CD4-positive, alpha-beta T cell treated with Interleukin-1 beta for 1 hour (primary cell): ENCODE measurements around the gene MIER2.
"Not testable (repeated sequence)": the region's sequence is repeated elsewhere in the genome, so short reads cannot be mapped to it uniquely, and the experiment has no call there.

ENCODE experiments used
- DNase-seq, 2 donors: peaks; one replicate each; pipeline ENCODE4 v3.0.0-alpha.2; 2020 to 2022

Gene MIER2, protein sequence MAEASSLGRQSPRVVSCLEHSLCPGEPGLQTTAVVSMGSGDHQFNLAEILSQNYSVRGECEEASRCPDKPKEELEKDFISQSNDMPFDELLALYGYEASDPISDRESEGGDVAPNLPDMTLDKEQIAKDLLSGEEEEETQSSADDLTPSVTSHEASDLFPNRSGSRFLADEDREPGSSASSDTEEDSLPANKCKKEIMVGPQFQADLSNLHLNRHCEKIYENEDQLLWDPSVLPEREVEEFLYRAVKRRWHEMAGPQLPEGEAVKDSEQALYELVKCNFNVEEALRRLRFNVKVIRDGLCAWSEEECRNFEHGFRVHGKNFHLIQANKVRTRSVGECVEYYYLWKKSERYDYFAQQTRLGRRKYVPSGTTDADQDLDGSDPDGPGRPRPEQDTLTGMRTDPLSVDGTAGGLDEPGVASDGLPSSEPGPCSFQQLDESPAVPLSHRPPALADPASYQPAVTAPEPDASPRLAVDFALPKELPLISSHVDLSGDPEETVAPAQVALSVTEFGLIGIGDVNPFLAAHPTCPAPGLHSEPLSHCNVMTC

DNA sequence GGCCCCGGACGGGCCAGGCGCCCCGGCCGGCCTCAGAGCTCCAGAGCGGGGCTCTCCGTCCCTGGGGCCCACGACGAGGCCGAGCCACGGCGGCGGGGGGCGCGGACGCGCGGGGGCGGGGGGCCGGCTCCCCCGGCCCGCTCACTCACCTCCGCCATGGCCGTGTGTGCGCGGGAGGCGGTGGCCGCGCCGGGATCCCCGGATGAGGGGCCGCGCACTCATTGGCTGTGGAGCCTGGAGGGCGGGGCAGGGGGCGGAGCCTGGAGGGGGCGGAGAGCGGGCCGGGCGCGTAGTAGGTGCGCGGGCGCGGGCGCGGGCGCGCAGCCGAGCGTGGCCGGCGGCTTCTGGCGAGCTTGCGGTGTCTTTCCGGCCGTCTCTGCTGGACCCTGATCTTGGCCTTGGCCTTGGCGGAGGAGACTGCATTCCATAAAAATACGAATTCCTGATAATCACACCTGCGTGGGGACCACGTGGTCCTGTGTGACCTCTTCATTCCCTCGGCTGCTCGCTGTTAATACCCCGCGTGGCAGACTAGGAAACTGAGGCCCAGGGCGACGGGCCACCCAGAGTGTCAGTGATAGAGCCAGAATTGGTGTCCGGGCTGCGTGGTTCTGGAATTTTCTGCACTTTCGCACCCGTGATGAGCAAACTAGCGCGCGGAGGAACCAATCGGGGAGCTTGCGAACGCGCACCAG, at the start of gene MIER2:
TSS of gene MIER2 (minus strand) at position 172 of the 695 bp plus-strand sequence. CDS start at position 158, 14 bp downstream.
- DNase-seq, result peak; percentile 89 to 95

DNA sequence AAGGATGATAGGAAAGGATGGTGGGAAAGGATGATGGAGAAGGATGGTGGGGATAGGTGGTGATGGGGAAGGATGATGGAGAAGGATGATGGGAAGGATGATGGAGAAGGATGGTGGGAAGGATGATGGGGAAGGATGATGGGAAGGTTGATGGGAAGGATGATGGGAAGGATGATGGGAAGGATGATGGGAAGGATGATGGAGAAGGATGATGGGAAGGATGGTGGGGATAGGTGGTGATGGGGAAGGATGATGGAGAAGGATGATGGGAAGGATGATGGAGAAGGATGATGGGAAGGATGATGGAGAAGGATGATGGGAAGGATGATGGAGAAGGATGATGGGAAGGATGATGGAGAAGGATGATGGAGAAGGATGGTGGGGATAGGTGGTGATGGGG, 49.0 kb upstream of the MIER2 start:
- not testable (repeated sequence) for DNase-seq

DNA sequence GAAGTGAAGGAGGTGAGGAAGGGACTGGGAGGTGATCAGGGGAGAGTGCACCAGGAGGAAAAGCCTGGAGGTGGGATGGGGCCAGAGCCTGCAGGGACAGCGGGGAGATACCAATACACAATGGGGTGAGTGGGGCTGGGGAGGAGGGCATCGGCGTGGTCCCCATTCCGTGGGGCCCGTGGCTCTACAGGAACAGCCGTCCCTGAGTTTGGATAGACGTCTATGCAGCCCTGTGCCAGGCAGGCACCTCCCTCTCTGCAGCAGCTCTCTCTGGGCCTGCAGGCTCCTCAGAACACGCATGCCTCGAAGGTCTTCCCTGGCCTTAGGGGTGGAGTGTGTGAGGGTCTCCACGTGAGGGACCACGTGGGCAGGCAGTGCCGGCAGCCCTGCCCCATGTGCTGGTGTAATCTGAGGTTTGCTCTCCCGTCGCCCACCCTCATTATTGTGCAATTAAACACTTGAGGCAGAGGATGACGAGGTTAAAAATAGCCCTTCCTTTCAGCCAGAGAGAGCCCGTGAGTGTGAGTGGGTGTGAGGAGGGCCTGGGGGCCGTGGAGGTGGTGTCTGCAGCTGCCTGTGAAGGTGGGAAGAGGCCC, 47.9 kb upstream of the MIER2 start:
- no peak for DNase-seq

DNA sequence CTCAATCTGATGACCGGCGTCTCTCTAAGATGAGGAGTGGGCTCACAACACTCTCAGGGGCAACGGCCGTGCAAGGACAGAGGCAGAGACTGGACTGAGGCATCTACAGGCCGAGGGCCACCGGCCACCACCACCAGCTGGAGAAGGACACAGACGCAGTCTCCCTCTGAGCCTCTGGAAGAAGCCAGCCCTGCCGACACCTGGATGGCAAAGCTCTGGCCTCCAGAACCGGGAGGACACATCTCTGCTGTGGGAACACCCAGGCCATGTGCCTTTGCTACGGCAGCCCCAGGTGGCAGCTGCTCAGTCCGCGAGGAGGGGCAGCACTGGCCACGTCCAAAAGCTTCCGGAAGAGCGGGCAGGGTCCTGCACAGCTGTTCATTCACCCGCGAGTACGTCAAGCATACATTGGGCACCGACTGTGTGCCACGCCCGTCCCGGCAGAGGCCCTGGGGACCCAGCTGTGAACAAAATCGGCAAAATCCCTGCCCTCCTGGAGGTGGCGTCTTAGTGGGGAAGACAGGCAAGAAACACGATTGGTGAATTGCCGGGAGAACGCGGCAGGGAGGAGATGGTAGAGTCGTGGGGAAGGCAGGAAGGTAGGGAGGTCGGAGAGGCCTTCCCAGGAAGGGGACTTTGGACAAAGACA, 47.3 kb upstream of the MIER2 start:
- DNase-seq, result no peak

DNA sequence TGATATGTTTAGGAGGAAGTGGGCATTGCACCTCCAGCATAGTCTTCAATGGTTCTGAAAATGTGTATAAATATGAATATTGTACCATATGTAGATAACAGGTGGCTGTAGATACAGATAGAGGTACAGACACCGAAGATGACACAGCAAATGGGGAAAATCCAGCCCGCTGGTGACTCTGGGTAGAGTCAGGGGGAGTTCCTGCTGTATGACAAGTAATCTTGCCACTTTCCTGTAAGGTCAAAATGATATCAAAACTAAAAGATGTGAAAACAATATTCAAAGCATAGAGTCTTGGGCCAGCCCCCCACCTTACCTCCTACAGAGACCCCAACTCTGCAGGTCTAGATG, 46.6 kb upstream of the MIER2 start:
- DNase-seq, result no peak

DNA sequence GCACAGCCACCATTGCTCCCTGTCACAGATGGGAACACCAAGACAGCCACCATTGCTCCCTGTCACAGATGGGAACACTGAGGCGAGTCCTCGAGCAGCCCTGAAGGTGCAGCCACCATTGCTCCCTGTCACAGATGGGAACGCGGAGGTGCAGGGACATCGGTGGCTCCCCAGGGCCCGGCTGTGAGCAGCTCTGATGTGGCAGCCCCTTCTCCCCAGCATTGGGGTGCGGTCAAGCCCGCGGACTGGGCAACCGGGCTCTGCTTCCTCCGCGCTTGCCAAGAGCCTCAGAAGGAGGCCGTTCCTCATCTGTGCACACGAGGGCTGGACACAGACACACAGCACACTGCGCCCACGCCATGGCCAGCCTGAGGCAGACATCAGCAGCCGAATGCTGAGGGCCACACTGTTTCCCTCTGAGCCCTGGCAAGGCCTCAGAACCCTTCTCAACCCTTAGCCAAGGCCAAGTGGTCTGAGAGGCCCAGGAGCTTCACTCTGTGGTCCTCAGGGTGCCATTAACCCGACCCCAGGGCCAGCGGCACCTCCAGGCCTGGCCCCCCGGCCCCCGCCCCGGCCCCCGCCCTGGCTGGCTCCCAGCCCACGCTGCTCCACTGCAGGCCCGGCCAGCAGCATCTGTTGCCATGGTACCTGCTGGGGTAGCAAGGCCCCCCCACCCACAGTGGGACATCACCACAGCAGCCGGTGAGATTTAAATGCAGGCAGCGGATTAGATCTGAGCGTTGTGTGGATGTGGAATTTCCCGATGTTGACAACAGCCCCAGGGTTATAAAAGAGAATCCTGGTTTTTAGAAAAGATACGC, 46.0 kb upstream of the MIER2 start:
- DNase-seq, result no peak

DNA sequence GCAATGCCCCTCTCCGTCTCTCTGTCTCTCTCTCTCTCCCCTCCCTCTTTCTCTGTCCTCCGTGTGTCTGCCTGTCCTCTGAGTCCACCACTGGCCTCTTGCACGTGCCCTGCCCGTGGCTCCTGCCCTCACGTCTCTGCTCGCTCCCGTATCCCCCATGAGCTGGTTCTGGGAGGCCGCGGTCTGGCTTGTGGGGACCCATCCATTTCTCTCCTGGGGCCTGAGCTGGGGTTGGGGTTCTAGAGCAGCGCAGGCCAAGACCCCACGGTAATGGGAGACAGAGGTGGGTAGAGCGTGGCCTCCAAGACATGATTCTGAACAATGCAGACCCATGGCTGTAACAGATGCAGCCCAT, 45.3 kb upstream of the MIER2 start:
- no peak for DNase-seq

DNA sequence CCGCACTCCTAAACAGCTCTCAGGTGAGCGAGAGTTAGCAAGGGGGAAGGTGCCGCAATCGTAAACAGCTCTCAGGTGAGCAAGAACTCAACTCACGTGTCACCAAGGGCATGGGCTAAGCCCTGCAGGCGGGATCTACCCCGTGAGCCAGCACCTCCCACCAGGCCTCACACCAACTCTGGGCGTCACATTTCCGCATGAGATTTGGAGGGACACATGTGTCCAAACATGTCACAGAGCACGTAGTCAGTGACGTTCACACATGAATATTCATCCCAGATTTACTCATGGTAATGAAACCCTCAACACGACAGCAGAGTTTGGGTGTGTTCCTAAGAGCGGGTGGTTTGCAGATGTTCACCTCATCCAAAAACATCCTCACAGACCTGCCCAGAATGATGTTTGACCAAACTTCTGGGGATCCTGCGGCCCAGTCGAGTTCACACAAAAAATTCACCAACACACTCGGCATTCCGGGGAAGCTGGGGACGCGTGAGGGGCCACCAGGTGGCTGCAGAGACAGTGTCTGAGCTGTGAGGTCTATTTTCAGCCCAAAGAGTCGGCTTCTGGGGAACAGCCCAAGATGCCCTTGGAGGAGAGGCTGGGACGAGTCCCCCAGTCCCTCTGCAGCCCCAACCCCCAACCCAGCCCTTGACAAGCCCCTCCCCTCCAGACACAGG, 44.8 kb upstream of the MIER2 start:
- no peak for DNase-seq

DNA sequence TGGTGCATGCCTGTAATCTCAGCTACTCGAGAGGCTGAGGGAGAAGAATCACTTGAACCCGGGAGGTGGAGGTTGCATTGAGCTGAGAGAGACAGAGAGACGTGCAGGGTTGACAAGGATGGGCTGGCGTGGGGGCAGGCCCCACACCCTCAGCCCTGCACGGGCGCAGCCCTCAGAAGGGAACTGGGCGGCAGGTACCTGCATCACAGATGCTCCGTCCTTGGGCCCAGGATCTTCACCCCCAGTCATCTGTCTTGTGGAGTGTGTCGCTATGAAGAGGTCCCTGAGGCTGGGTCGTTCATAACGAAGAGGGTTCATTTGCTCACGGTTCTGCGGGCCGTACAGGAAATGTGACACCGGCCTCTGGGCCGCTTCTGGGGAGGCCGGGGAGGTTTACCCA, 44.1 kb upstream of the MIER2 start:
- no peak for DNase-seq

DNA sequence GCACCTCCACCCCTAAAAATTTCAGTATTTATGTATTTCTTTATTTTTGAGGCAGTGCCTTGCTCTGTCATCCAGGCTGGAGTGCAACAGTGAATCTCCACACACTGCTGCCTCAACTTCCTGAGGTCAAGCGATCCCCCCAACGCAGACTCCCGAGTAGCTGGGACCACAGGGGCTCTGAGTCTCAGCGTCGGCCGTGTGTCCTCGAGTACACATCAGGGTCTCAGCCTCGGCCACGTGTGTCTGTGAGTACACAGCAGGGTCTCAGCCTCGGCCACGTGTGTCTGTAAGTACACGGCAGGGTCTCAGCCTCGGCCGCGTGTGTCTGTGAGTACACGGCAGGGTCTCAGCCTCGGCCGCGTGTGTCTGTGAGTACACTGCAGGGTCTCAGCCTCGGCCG, 43.2 kb upstream of the MIER2 start:
- no peak for DNase-seq

DNA sequence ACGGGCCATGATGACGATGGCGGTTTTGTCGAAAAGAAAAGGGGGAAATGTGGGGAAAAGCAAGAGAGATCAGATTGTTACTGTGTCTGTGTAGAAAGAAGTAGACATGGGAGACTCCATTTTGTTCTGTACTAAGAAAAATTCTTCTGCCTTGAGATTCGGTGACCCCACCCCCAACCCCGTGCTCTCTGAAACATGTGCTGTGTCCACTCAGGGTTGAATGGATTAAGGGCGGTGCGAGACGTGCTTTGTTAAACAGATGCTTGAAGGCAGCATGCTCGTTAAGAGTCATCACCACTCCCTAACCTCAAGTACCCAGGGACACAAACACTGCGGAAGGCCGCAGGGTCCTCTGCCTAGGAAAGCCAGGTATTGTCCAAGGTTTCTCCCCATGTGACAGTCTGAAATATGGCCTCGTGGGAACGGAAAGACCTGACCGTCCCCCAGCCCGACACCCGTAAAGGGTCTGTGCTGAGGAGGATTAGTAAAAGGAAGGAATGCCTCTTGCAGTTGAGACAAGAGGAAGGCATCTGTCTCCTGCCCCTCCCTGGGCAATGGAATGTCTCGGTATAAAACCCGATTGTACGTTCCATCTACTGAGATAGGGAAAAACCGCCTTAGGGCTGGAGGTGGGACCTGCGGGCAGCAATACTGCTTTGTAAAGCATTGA, 42.2 kb upstream of the MIER2 start:
- DNase-seq, result not testable (repeated sequence)

DNA sequence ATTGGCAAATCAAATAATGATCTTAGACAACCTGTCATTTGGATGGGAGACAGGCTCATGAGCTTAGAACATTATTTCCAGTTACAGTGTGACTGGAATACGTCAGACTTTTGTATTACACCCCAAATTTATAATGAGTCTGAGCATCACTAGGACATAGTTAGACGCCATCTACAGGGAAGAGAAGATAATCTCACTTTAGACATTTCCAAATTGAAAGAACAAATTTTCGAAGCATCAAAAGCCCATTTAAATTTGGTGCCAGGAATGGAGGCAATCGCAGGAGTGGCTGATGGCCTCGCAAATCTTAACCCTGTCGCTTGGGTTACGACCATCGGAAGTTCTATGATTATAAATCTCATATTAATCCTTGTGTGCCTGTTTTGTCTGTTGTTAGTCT, 41.6 kb upstream of the MIER2 start:
- not testable (repeated sequence) for DNase-seq

DNA sequence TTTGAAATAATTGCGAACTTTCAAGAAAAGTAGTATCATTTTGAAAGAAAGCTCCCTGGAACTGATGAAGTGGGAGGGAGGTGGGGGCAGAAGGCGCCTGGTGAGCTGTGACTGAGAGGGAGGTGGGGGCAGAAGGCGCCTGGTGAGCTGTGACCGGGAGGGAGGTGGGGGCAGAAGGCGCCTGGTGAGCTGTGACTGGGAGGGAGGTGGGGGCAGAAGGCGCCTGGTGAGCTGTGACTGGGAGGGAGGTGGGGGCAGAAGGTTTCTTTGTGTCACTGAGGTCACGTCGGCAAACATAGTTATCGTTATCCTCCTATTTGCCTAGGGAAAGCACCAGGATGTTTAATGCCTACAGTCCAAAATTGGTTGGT, 40.2 kb upstream of the MIER2 start:
- peak in 1 of 2 donors; percentile 18 for DNase-seq

DNA sequence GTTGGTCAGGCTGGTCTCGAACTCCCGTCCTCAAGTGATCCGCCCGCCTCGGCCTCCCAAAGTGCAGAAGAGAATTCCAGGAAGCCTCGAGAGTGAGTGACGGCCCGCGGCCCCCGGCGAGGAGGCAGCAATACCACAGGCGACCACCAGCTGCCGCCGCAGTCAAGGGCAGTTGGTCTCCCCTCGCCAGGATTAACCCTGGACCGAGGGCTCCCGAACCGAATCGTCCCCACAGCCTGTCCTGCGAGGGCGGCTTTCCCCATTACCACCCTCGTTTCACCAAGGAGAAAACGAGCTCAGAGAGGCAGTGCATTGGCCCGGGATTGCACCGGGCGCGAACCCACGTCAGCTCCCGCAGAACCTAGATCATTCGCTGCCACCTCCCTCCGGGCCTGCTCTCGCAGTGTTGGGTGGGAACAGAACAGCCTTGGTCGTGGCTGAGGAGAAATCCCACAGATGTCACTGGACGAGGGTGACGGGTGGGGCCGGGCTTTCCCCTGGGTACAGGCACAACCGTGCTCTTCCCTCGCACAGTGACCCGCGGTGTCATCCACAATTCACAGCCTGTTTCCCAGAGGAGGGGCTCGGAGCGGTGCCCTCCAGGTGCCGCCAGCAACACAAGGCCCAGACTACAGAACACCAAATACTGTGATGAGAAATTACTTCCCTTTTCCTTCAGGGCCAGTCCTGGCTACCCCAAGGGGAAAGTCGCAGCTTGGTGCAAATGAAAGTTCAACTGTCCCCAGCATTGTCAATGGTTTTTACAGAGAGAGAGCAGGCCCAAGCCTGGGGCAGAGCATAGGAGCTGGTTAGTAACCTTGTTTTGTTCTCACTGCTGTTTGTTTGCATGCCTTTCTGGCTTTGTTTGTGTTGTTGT, 39.6 kb upstream of the MIER2 start:
- DNase-seq, result no peak

DNA sequence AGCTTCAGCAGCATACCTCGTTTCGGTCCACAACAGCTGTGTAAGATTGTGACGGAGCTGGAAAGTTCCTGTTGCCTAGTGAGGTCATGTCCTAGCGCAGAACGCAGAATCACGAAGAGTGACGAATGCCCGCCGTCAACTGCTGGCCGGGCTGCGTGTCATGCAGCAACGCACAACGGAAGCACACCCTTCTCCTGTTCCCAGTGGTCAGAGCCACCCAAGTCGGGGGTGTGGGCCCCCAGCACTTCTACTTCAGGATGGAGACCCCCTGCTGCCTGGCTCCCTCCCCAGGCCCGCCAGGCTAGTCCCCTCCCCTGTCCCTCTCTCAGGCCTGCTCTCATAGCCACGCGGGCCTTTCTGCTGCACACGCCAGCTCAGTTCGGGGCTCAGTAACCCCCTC, 38.4 kb upstream of the MIER2 start:
- no peak for DNase-seq

DNA sequence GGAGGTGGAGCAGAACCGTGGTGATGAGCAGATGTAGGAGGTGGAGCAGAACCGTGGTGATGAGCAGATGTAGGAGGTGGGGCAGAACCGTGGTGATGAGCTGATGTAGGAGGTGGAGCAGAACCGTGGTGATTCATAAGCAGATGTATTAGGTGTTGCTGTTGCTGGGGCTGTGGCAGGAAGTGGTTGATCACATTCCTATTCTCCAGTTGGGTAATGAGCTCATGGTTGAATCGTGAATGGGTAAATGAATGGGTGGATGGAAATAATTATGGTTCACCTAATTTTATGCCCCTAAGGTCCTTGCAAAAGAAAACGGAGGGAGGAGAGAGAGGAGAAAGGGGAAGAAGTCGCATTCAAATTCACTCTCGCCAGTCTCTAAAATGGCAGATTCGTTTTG, 38.0 kb upstream of the MIER2 start:
- peak; percentile 48 to 56 for DNase-seq

DNA sequence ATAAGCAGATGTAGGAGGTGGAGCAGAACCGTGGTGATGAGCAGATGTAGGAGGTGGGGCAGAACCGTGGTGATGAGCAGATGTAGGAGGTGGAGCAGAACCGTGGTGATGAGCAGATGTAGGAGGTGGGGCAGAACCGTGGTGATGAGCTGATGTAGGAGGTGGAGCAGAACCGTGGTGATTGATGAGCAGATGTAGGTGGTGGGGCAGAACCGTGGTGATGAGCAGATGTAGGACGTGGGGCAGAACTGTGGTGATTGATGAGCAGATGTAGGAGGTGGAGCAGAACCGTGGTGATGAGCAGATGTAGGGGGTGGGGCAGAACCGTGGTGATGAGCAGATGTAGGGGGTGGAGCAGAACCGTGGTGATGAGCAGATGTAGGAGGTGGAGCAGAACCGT, 37.3 kb upstream of the MIER2 start:
- DNase-seq, result not testable (repeated sequence)

DNA sequence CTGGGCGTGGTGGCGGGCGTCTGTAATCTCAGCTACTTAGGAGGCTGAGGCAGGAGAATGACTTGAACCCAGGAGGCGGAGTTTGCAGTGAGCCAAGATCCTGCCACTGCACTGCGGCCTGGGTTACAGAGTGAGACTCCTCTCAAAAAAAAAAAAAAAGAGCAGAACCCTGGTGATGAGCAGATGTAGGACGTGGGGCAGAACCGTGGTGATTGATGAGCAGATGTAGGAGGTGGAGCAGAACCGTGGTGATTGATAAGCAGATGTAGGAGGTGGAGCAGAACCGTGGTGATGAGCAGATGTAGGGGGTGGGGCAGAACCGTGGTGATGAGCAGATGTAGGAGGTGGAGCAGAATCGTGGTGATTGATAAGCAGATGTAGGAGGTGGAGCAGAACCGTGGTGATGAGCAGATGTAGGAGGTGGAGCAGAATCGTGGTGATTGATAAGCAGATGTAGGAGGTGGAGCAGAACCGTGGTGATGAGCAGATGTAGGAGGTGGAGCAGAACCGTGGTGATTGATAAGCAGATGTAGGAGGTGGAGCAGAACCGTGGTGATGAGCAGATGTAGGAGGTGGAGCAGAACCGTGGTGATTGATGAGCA, 36.1 kb upstream of the MIER2 start:
- not testable (repeated sequence) for DNase-seq

DNA sequence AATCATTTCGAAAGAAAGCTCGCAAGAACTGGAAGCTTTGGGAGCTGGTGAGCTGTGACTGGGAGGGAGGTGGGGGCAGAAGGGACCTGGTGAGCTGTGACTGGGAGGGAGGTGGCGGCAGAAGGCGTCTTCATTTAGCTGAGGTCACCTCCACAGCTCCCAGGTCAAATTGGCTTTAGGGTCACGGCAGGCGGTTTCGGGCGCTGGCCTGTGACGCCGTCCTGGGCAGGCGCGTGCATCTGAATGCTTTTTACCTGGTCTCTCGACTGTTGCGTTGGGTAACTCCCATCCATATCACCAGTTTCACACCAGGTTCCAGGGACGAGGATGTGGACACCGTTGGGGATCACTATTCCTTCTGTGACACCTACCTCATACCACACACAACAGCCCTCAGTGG, 35.2 kb upstream of the MIER2 start:
- no peak for DNase-seq

DNA sequence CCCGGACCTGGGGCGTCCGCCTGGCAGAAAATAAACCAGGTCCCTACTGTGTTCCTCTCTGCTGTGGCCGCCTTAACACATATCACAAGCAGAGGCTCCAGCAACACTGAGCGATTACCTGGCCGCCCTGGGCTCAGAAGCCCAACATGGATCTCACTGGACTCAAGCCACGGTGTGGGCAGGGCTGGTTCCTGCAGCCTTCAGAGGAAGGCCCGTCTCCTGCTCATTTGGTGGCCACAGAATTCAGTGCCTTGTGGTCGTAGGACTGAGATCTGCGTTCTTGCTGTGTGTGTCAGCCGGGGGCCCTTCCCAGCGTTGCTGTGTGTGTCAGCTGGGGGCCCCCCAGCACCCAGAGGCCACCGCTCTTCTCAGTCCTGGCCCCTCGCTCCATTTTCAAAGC, 34.1 kb upstream of the MIER2 start:
- no peak for DNase-seq
